ENCODE measurements around the gene MAPK8. TPM values are rescaled to one million over a fixed set of nuclear protein-coding genes. Genes with fewer than 3 reads are reported as not detected.

The MAPK8 gene
- total RNA-seq, 1 experiment from 2014 or later, result 83.3 TPM

DNA sequence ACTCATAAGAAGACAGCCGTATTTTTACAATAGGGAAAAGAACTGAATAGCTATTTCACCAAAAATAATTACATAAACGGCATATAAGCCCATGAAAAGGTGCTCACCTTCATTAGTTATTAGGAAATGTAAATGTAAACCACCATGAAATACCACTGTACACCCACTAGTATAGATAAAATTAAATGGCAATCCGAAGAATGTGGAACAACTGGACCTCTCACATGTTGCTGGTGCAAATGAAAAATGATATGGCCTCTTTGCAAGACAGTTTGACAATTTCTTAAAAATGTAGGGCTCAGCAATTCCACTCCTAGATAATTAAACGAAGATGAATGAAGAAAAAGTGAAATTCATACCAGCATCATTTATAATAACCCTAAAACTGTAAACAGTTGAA, 91.8 kb downstream of the MAPK8 start:
- intact Hi-C loops (cut with micrococcal nuclease; ENCODE audit: unreplicated experiment), result no loop called here
- no peak overlapping the region for H3K4me3 Mint-ChIP-seq (ENCODE audit: unreplicated experiment)
- H3K36me3 ChIP-seq (ENCODE audit: control insufficient read depth, insufficient read depth, low read length), result no peaks in the 10 kb centered on the region
- peaks cover 32% of the 10 kb centered on the region for H3K4me1 Mint-ChIP-seq (ENCODE audit: low read depth, unreplicated experiment)
- no peaks in the 10 kb centered on the region for H3K9me3 ChIP-seq
- no peaks in the 10 kb centered on the region for H3K36me3 Mint-ChIP-seq (ENCODE audit: insufficient read depth, unreplicated experiment)
- ChIA-PET CTCF (no interaction called here), POLR2A (no interaction called here)
- no peaks in the 10 kb centered on the region for H3K9me3 Mint-ChIP-seq (ENCODE audit: unreplicated experiment)
- no peaks in the 10 kb centered on the region for H3K27me3 Mint-ChIP-seq (ENCODE audit: insufficient read depth, unreplicated experiment)
- BruUV-seq (replicated peaks), result no TSS peak
- no peak overlapping the region for H3K4me3 ChIP-seq (ENCODE audit: low read depth, low read length)
- H3K27ac Mint-ChIP-seq (ENCODE audit: unreplicated experiment), result peak overlapping the region; percentile 50
- TF ChIP-seq, protein P1, sequence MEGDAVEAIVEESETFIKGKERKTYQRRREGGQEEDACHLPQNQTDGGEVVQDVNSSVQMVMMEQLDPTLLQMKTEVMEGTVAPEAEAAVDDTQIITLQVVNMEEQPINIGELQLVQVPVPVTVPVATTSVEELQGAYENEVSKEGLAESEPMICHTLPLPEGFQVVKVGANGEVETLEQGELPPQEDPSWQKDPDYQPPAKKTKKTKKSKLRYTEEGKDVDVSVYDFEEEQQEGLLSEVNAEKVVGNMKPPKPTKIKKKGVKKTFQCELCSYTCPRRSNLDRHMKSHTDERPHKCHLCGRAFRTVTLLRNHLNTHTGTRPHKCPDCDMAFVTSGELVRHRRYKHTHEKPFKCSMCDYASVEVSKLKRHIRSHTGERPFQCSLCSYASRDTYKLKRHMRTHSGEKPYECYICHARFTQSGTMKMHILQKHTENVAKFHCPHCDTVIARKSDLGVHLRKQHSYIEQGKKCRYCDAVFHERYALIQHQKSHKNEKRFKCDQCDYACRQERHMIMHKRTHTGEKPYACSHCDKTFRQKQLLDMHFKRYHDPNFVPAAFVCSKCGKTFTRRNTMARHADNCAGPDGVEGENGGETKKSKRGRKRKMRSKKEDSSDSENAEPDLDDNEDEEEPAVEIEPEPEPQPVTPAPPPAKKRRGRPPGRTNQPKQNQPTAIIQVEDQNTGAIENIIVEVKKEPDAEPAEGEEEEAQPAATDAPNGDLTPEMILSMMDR (IDR thresholded peaks at IDR 0.05; ENCODE audit: insufficient read depth in 1 of 2, low read depth in 1 of 2, low read length in 1 of 2, severe bottlenecking in 1 of 2, unreplicated experiment in 1 of 2), result no peak
- no peak for DNase-seq
- no peaks in the 10 kb centered on the region for H3K27me3 ChIP-seq (replicated peaks; ENCODE audit: control insufficient read depth, insufficient read depth, low read length)
- peaks cover 41% of the 10 kb centered on the region for H3K4me1 ChIP-seq

DNA sequence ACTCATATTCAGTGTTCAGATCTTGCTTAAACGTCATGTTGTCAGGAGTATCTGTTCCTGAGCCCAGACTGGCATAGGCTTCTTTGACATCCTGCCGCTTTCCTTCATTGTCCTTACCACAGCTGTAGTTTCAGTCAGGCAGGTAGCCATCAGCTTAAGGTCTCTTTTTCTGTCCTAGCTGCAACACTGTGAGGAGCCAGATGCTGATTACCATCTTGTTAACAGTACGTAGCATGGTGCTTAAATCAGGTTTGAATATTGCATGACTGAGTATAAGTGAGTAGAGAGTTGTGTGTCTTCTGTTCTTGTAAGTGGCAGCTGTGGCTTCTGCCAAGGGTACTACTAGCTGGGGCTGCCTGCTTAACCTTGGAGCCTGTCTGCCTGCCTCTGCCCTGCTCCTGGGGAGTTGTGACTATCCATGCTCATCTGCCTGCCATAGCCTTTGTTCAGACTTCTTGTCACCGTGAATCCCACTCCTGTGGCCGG, 92.6 kb downstream of the MAPK8 start:
- POLR2A ChIA-PET, result interaction anchor here (0.7 kb wide), 1 partner anchor 629 kb away, joined by 3 read pairs; no protein-coding TSS in a partner anchor
- CTCF ChIA-PET, result interaction anchor here (0.6 kb wide), 1 partner anchor 840 kb away, joined by 5 read pairs; no protein-coding TSS in a partner anchor
- H3K4me3 Mint-ChIP-seq (ENCODE audit: unreplicated experiment), result no peak overlapping the region
- no peaks in the 10 kb centered on the region for H3K27me3 Mint-ChIP-seq (ENCODE audit: insufficient read depth, unreplicated experiment)
- H3K36me3 ChIP-seq (ENCODE audit: control insufficient read depth, insufficient read depth, low read length), result no peaks in the 10 kb centered on the region
- intact Hi-C loops (cut with micrococcal nuclease; ENCODE audit: unreplicated experiment), result no loop called here
- no peaks in the 10 kb centered on the region for H3K36me3 Mint-ChIP-seq (ENCODE audit: insufficient read depth, unreplicated experiment)
- no peaks in the 10 kb centered on the region for H3K27me3 ChIP-seq (replicated peaks; ENCODE audit: control insufficient read depth, insufficient read depth, low read length)
- H3K4me1 Mint-ChIP-seq (ENCODE audit: low read depth, unreplicated experiment), result peaks cover 32% of the 10 kb centered on the region
- no peak overlapping the region for H3K4me3 ChIP-seq (ENCODE audit: low read depth, low read length)
- TF ChIP-seq, protein P1 (IDR thresholded peaks at IDR 0.05; ENCODE audit: insufficient read depth in 1 of 2, low read depth in 1 of 2, low read length in 1 of 2, severe bottlenecking in 1 of 2, unreplicated experiment in 1 of 2), result no peak
- peaks cover 41% of the 10 kb centered on the region for H3K4me1 ChIP-seq
- DNase-seq, result no peak
- no peaks in the 10 kb centered on the region for H3K9me3 Mint-ChIP-seq (ENCODE audit: unreplicated experiment)
- peak overlapping the region; percentile 50 for H3K27ac Mint-ChIP-seq (ENCODE audit: unreplicated experiment)
- BruUV-seq (replicated peaks), result no TSS peak
- H3K9me3 ChIP-seq, result no peaks in the 10 kb centered on the region

DNA sequence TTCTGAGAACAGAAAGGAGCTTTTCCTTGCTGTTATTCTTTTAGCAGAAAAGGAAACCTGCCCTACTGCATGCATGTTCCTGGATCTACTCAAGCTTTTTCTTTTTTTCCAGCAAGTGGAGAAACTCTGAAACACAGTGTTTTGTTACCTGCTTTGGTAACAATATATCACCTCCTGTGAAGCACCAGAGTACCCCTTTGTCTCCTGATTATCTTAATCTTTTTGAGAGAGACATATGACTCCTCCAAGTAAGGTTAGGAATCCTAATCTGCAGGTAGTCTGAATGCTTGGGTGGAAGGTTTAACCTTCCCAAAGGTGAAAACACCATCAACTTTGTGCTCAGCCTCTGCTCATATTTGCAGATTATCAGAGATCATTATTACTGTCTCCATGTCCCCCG, 93.1 kb downstream of the MAPK8 start:
- Mint-ChIP-seq H3K27ac (ENCODE audit: unreplicated experiment) (peak overlapping the region; percentile 50), H3K36me3 (ENCODE audit: insufficient read depth, unreplicated experiment) (no peaks in the 10 kb centered on the region), H3K4me1 (ENCODE audit: low read depth, unreplicated experiment) (peaks cover 32% of the 10 kb centered on the region), H3K9me3 (ENCODE audit: unreplicated experiment) (no peaks in the 10 kb centered on the region), H3K4me3 (ENCODE audit: unreplicated experiment) (no peak overlapping the region), H3K27me3 (ENCODE audit: insufficient read depth, unreplicated experiment) (no peaks in the 10 kb centered on the region)
- TF ChIP-seq, protein P1 (IDR thresholded peaks at IDR 0.05; ENCODE audit: insufficient read depth in 1 of 2, low read depth in 1 of 2, low read length in 1 of 2, severe bottlenecking in 1 of 2, unreplicated experiment in 1 of 2), result no peak
- Histone ChIP-seq H3K27me3 (replicated peaks; ENCODE audit: control insufficient read depth, insufficient read depth, low read length) (no peaks in the 10 kb centered on the region), H3K4me3 (ENCODE audit: low read depth, low read length) (no peak overlapping the region), H3K36me3 (ENCODE audit: control insufficient read depth, insufficient read depth, low read length) (no peaks in the 10 kb centered on the region; the same call in 1 of the 2 replicates), H3K9me3 (no peaks in the 10 kb centered on the region), H3K4me1 (peaks cover 41% of the 10 kb centered on the region)
- DNase-seq, result no peak
- CTCF ChIA-PET, result interaction anchor here (0.7 to 1.1 kb wide), 2 partner anchors 90 to 256 kb away, joined by 4 to 5 read pairs; no protein-coding TSS in a partner anchor
- POLR2A ChIA-PET, result interaction anchor here (0.7 kb wide), 1 partner anchor 629 kb away, joined by 3 read pairs; no protein-coding TSS in a partner anchor
- no TSS peak for BruUV-seq (replicated peaks)
- intact Hi-C loops (cut with micrococcal nuclease; ENCODE audit: unreplicated experiment), result no loop called here
